Stimulated activated CD8-positive, alpha-beta memory T cell treated with anti-CD3 and anti-CD28 coated beads, Interleukin-15, amount 100 ng/mL, for 24 hours (primary cell): ENCODE data around the gene TMEM163.
"Not testable (repeated sequence)": the region's sequence is repeated elsewhere in the genome, so short reads cannot be mapped to it uniquely, and the experiment has no call there.

ENCODE experiments used
- DNase-seq: peaks from one replicate; pipeline ENCODE4 v3.0.0-alpha.2; 2020; ENCODE audit warnings: low read depth

Gene TMEM163

GRCh38 chr2:134619250-134619649, 99.5 kb downstream of the TMEM163 start:
- no peak for DNase-seq

DNA sequence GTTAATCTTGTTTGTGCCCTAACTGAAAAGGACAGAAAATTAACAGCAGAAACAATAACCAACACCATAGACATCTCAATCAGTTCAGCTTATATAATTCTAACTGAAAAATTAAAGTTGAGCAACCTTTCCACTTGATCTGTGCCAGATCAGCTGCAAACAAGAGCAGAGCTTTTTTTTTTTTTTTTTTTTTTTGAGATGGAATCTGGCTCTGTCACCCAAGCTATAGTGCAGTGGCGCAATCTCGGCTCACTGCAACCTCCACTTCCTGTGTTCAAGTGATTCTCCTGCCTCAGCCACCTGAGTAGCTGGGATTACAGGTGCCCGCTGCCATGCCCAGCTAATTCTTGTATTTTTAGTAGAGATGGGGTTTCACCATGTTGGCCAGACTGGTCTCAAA, 103.3 kb downstream of the TMEM163 start:
- not testable (repeated sequence) for DNase-seq

DNA sequence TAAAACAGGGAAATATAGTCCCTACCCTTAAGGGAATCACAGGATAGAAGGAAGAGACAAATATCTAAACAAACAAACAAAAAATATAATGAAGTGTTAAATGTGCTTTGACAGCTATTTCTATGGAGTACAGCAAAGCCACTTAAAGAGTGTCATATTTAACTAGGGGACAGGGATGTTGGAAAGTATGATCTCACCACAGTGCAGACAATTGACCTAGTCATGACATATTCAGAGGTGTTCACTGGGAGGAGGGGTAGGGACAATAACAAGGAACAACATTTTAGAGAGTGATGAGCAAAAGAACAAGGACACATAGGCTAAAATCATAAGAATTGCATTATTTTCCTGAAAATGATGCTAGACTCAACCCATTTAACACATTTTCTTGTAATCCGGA, 107.5 kb downstream of the TMEM163 start:
- DNase-seq: no peak

GRCh38 chr2:134610871-134611270, 107.9 kb downstream of the TMEM163 start:
- no peak for DNase-seq

- no peak for DNase-seq
Measured at GRCh38 chr2:134609924-134610513, 108.8 kb downstream of the TMEM163 start.

- DNase-seq: no peak
Measured at GRCh38 chr2:134603966-134604365, 114.8 kb downstream of the TMEM163 start.

DNA sequence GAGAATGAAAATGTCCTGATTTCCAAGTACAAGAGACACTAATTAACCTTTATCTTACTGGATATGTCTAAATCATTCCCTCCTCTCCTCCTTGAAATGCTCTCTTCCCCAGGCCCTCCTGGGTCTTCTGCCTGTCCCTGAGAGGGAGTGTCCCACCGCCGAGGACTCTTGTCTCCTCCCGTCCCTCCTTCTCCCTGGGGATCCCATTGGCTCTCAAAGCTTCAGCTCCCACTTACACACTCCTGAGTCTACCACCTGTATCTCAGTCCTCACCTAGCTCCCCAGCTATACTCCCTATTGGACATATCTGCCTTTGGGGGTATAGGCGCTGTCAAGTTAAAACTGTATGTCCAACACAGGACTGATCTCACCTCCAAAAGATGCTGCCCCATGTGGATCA, 116.1 kb downstream of the TMEM163 start:
- no peak for DNase-seq

GRCh38 chr2:134601264-134601663, 117.5 kb downstream of the TMEM163 start:
- DNase-seq: no peak

DNA sequence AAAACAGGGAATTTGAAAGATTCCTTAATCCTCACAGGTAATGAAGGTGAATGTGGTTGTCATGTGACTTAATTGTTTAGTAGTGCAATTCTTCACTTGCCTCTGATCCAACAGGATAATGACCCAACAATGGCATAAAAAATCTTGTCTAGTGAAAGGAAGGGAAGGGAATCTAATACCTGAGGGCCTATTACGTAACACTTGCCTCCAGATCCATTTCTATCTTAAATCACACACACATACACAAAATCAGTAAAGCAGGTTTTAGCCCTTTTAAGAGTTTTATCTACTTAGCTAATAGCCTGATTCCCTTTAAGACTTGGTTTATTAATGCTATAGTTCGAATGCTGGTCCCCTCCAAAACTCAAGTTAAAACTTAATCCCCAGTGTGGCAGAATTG, 118.6 kb downstream of the TMEM163 start:
- no peak for DNase-seq

DNA sequence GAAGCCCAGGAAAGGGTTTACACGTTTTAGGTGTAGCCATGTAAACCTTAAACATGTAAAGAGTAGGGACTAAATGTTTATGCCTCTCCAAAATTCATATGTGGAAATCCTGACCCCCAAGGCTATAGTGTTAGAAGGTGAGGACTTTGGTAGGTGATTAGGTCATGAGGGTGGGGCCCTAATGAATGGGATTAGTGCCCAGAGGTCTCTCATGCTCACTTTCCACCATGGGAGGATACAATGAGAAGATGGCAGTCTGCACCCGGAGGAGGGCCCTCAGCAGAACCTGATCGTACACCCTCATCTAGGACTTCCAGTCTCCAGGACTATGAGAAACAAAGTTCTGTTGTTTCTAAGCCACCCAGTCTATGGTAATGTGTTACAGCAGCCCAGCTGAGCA, 119.6 kb downstream of the TMEM163 start:
- no peak for DNase-seq

GRCh38 chr2:134594399-134594798, 124.4 kb downstream of the TMEM163 start:
- no peak for DNase-seq

GRCh38 chr2:134593519-134593918, 125.3 kb downstream of the TMEM163 start:
- DNase-seq: no peak

DNA sequence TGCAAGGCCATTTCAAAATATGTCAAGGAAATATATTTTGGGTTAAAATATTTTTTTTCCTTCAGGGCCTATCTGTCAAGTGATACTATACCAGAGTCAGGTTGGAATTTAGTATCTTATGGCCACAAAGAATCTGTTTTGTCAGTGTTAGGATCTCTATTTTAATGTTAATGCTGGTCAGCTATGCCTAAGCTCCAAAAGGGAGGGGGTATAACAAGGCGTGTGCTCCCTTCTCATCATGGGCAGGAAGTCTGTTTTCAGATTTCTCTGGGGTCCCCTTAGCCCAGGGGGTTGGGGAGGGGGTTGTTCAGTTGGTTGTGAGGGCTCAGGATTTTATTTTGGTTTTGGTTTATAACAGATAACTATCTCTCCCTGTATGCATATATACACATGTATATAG, 126.4 kb downstream of the TMEM163 start:
- DNase-seq: no peak

- DNase-seq: no peak
Measured at GRCh38 chr2:134591526-134591925, 127.3 kb downstream of the TMEM163 start.

- no peak for DNase-seq
Measured at GRCh38 chr2:134590679-134591078, 128.1 kb downstream of the TMEM163 start.

- not testable (repeated sequence) for DNase-seq
Measured at GRCh38 chr2:134589171-134590083, 129.4 kb downstream of the TMEM163 start.

- DNase-seq: no peak
Measured at GRCh38 chr2:134588556-134588955, 130.2 kb downstream of the TMEM163 start.

- no peak for DNase-seq
Measured at GRCh38 chr2:134586326-134586965, 132.4 kb downstream of the TMEM163 start.

GRCh38 chr2:134583997-134584520, 134.7 kb downstream of the TMEM163 start:
- DNase-seq: no peak

- no peak for DNase-seq
Measured at GRCh38 chr2:134583462-134583861, 135.3 kb downstream of the TMEM163 start.

DNA sequence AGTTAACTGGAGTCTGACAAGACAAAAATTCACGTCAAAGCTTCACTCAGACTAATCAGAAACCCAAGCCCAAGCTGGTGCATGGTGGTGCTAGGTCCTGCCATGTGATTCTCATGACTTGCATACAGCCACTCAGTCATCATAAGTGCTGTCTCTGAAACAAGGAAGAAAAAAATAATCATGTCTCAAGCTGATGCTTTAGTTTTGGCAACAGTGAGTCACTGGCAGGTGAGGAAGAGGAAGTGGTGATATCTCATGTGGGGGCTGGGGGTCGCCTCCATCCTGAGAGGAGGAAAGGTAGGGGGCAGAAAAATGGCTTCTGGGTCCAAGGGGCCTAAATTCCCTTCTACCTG, 136.3 kb downstream of the TMEM163 start:
- no peak for DNase-seq

- DNase-seq: no peak
Measured at GRCh38 chr2:134581877-134582546, 136.8 kb downstream of the TMEM163 start.
